ENCODE measurements around the gene TMED3. TPM values are rescaled to one million over a fixed set of nuclear protein-coding genes. Genes with fewer than 3 reads are reported as not detected.

The TMED3 gene
- total and polyA plus RNA-seq, 2 donors (not counting 3 experiments of a cell fraction or from before 2014, with no cell fraction given): 105 to 322 TPM

GRCh38 chr15:79307251-79307650, 3.7 kb upstream of the TMED3 start:
- no peak overlapping the region for H3K27ac ChIP-seq (ENCODE audit: insufficient read depth, low read depth, low read length)
- H3K4me1 ChIP-seq (ENCODE audit: control insufficient read depth, extremely low read depth, insufficient read depth, low read length): peaks cover 11% of the 10 kb centered on the region
- H3K9ac ChIP-seq (replicated peaks; ENCODE audit: extremely low read depth, insufficient read depth, low read length): no peak overlapping the region
- no peak overlapping the region for H2AFZ ChIP-seq (ENCODE audit: low read depth, low read length)
- FAIRE-seq (no peak), DNase-seq (ENCODE audit: low read depth, low spot score) (no peak)
- POLR2A ChIA-PET: no interaction called here
- dilution Hi-C loops (cut with MboI; ENCODE audit: extremely low pct_ligation_motif_present, low sequenced_read_pairs): no loop called here
- CTCF ChIA-PET: no interaction called here
- no TSS peak for BruUV-seq (replicated peaks)
- H3K27me3 ChIP-seq (ENCODE audit: control insufficient read depth in 2 of 2, insufficient read depth in 2 of 2, low read length in 2 of 2): peaks cover 24 to 53% of the 10 kb centered on the region in 2 experiments
- peaks cover 13% of the 10 kb centered on the region for H3K79me2 ChIP-seq (ENCODE audit: control insufficient read depth, insufficient read depth, low read length)
- H3K4me3 ChIP-seq (replicated peaks in 1 of 3; ENCODE audit: insufficient read depth in 1 of 3, low read depth in 1 of 3, low read length in 3 of 3): no peak overlapping the region
- no peaks in the 10 kb centered on the region for H3K9me1 ChIP-seq (replicated peaks; ENCODE audit: control insufficient read depth, extremely low read depth, insufficient read depth, low read length)
- no peaks in the 10 kb centered on the region for H4K20me1 ChIP-seq (replicated peaks; ENCODE audit: control insufficient read depth, extremely low read depth, insufficient read depth, low read length)
- no peaks in the 10 kb centered on the region for H3K36me3 ChIP-seq (ENCODE audit: control insufficient read depth in 2 of 2, extremely low read depth in 1 of 2, insufficient read depth in 2 of 2, low read length in 2 of 2)
- TF ChIP-seq EZH2 (IDR thresholded peaks at IDR 0.05; ENCODE audit: borderline replicate concordance, low read depth, low read length, severe bottlenecking) (no peak), MYC (IDR thresholded peaks at IDR 0.05; ENCODE audit: low read depth, low read length) (no peak), MAX (IDR thresholded peaks at IDR 0.05; ENCODE audit: insufficient read depth, insufficient read length) (no peak), JUN (IDR thresholded peaks at IDR 0.05; ENCODE audit: borderline replicate concordance, insufficient read depth, insufficient read length, low read depth) (no peak), CTCF (IDR thresholded peaks at IDR 0.05; ENCODE audit: extremely low read depth in 1 of 2, insufficient read depth in 1 of 2, low read depth in 1 of 2, low read length in 2 of 2) (no peak), FOS (IDR thresholded peaks at IDR 0.05; ENCODE audit: borderline replicate concordance, insufficient read depth, low read length) (no peak), POLR2A (IDR thresholded peaks at IDR 0.05; ENCODE audit: low read depth, low read length) (no peak), GATA2 (IDR thresholded peaks at IDR 0.05; ENCODE audit: insufficient read depth, insufficient read length, low read depth, low read length) (no peak), POLR2AphosphoS5 (IDR thresholded peaks at IDR 0.05; ENCODE audit: insufficient read depth, low read depth, low read length) (no peak)
- no peaks in the 10 kb centered on the region for H3K9me3 ChIP-seq (replicated peaks; ENCODE audit: control insufficient read depth, insufficient read depth, low read length)
- intact Hi-C loops (cut with micrococcal nuclease): no loop called here
- H3K4me2 ChIP-seq (ENCODE audit: insufficient read depth, low read length): no peak overlapping the region
